Measurements from ENCODE around the gene CORO2B. TPM values are rescaled to one million over a fixed set of nuclear protein-coding genes. Genes with fewer than 3 reads are reported as not detected.

The CORO2B gene
- total RNA-seq, 1 donor from 2014 or later: 21.3 TPM

DNA sequence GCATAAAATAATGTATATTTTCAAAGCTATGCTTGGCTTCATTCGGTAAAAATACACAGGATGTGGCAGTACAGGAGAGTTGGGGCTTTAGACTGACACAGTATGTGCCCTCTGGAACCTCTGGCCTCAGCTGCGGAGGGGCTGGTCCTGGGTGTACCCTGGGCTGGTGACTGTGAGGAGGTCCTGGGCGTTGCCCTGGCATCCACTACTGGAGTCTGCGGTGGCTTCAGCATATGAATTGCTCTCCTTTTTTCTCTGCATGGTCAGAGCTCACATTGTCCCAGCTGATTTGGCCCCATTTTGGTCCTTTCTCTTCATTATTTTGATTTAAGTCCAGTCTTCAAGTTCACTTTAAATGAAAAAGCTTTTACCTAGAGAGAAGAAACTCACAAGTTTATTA, 40.5 kb upstream of the CORO2B start:
- no peaks in the 10 kb centered on the region for H3K27me3 Mint-ChIP-seq (ENCODE audit: low read depth)
- H3K9me3 Mint-ChIP-seq: no peaks in the 10 kb centered on the region
- TF ChIP-seq, protein P1, sequence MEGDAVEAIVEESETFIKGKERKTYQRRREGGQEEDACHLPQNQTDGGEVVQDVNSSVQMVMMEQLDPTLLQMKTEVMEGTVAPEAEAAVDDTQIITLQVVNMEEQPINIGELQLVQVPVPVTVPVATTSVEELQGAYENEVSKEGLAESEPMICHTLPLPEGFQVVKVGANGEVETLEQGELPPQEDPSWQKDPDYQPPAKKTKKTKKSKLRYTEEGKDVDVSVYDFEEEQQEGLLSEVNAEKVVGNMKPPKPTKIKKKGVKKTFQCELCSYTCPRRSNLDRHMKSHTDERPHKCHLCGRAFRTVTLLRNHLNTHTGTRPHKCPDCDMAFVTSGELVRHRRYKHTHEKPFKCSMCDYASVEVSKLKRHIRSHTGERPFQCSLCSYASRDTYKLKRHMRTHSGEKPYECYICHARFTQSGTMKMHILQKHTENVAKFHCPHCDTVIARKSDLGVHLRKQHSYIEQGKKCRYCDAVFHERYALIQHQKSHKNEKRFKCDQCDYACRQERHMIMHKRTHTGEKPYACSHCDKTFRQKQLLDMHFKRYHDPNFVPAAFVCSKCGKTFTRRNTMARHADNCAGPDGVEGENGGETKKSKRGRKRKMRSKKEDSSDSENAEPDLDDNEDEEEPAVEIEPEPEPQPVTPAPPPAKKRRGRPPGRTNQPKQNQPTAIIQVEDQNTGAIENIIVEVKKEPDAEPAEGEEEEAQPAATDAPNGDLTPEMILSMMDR (conservative IDR thresholded peaks at IDR 0.05): no peak
- no peak overlapping the region for H3K27ac Mint-ChIP-seq (ENCODE audit: unreplicated experiment)
- peaks cover 6% of the 10 kb centered on the region for H3K4me1 Mint-ChIP-seq
- no peak overlapping the region for H3K4me3 Mint-ChIP-seq
- no peak for DNase-seq (ENCODE audit: low read depth, low spot score)
- H3K36me3 Mint-ChIP-seq (ENCODE audit: low read depth): no peaks in the 10 kb centered on the region

DNA sequence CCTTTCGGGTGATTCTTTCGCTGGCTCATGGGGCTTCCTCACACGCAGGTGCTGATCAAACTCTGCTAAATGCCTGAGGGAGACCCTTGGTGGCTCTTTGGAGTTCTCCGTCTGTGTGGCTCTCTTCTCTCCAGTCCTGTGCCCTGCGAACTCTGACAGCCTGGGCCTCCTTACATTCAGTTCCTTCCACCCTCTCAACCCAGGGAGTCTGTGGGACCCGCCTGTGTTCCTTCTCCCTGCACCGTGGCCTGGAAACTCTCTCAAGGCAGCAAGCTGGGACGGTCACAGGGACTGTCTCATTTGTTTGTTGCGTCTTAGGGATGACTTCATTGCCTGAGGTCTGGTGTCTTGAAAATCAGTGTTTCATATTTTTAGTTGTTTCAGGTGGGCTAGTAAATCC, 37.0 kb upstream of the CORO2B start:
- no peak for DNase-seq (ENCODE audit: low read depth, low spot score)
- no peak overlapping the region for H3K27ac Mint-ChIP-seq (ENCODE audit: unreplicated experiment)
- TF ChIP-seq, protein P1 (conservative IDR thresholded peaks at IDR 0.05): no peak
- no peaks in the 10 kb centered on the region for H3K36me3 Mint-ChIP-seq (ENCODE audit: low read depth)
- H3K4me3 Mint-ChIP-seq: no peak overlapping the region
- peaks cover 14% of the 10 kb centered on the region for H3K4me1 Mint-ChIP-seq
- H3K27me3 Mint-ChIP-seq (ENCODE audit: low read depth): no peaks in the 10 kb centered on the region
- H3K9me3 Mint-ChIP-seq: no peaks in the 10 kb centered on the region

DNA sequence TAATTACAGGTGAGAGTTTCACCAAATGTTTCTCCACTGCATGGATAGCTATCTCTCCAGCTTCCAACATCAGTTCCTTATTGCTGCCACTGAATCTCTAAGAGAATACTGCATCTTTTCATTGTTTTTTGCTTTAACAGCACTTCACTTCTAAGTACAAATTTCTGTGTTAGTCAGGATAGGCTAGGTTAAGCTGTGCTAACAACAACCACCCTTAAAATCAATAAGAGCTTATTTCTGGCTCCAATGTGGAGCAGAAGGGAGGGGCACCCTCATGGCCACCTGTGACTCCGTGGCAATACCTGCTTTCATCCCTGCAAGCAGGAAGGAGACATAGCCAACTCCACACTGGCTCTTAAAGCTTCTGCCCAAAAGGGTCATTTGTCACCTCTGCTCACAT, 36.4 kb upstream of the CORO2B start:
- no peak overlapping the region for H3K27ac Mint-ChIP-seq (ENCODE audit: unreplicated experiment)
- TF ChIP-seq, protein P1 (conservative IDR thresholded peaks at IDR 0.05): no peak
- no peaks in the 10 kb centered on the region for H3K36me3 Mint-ChIP-seq (ENCODE audit: low read depth)
- no peaks in the 10 kb centered on the region for H3K27me3 Mint-ChIP-seq (ENCODE audit: low read depth)
- H3K9me3 Mint-ChIP-seq: no peaks in the 10 kb centered on the region
- no peak for DNase-seq (ENCODE audit: low read depth, low spot score)
- no peak overlapping the region for H3K4me3 Mint-ChIP-seq
- peaks cover 14% of the 10 kb centered on the region for H3K4me1 Mint-ChIP-seq

DNA sequence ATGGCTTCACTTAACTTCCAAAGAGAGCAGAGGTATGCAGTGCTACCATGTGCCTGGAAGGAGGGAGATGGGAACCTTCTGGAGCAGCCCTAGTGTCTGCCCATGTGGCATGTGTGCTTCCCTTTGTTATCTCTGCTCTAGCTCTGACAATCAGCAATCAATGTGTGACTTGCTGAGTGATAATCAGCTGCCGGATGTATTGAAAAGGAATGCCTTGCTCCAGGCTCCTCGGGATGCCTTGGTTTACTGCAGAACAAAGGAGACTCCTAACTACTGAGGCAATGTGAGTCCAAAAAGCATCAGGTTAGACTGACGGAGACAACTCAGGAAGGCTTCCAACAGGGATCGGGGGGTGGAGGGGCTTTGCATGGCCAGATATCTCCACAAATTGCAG, 36.0 kb upstream of the CORO2B start:
- DNase-seq (ENCODE audit: low read depth, low spot score): no peak
- no peaks in the 10 kb centered on the region for H3K9me3 Mint-ChIP-seq
- no peaks in the 10 kb centered on the region for H3K27me3 Mint-ChIP-seq (ENCODE audit: low read depth)
- H3K4me3 Mint-ChIP-seq: no peak overlapping the region
- no peak overlapping the region for H3K27ac Mint-ChIP-seq (ENCODE audit: unreplicated experiment)
- no peaks in the 10 kb centered on the region for H3K36me3 Mint-ChIP-seq (ENCODE audit: low read depth)
- TF ChIP-seq, protein P1 (conservative IDR thresholded peaks at IDR 0.05): no peak
- H3K4me1 Mint-ChIP-seq: peaks cover 14% of the 10 kb centered on the region

DNA sequence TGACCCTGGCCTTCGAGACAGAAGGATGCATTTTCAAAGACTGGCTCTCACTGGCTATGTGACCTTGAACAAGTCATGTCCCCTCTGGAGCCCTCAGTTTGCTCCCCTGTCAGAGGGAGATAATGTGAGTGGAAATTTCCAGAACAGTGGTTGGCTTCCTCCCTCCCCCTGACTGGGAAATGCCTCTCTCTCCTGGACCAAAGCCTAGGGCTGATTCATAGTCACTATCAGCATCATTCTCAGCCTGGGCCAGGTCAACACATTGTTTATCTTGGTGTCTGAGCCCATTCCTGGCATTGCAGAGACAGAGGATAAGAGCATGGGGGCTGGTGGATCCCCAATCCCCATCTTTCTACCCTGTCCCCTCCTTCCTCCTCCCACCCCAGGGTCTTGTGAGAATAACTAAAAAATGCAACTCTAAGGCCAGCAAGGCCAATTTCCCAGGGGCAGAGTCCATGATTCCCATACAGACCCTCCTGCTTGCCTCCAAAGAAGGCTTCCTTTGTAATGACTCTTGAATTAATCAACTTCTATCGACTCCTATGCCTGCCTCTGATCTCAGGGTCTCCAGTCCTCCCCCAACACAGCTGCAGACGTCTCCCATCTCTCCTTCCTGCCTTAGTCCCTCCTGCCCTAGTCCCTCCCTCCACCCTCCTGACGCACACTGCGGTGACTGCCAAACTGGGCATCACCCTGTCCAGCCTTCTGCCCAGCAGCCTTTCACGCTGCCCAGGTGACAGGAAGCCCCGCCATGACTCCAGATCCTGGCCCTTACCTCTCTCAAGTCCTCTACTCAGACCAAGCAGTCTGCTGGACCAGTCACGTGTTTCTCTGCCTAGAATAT, 35.4 kb upstream of the CORO2B start:
- Mint-ChIP-seq H3K4me3 (no peak overlapping the region), H3K36me3 (ENCODE audit: low read depth) (no peaks in the 10 kb centered on the region), H3K27ac (ENCODE audit: unreplicated experiment) (no peak overlapping the region), H3K27me3 (ENCODE audit: low read depth) (peaks cover 1% of the 10 kb centered on the region), H3K9me3 (no peaks in the 10 kb centered on the region), H3K4me1 (peaks cover 14% of the 10 kb centered on the region)
- no peak for DNase-seq (ENCODE audit: low read depth, low spot score)
- TF ChIP-seq, protein P1 (conservative IDR thresholded peaks at IDR 0.05): no peak

Data from neural crest cell (in vitro differentiated cells).